GM23248 (cell line): ENCODE measurements around the gene OTOGL. TPM values are rescaled to one million over a fixed set of nuclear protein-coding genes. Genes with fewer than 3 reads are reported as not detected.
"Not testable (repeated sequence)": the region's sequence is repeated elsewhere in the genome, so short reads cannot be mapped to it uniquely, and the experiment has no call there.

Source experiments
- DNase-seq: peaks from one replicate; pipeline ENCODE4 v3.0.0-alpha.2; 2015
- H2AFZ ChIP-seq: fragments of 200-600 bp; sonication (generic); 2 replicates; pipeline ENCODE4 v1.6.1; 2016; ENCODE audit warnings: antibody characterized with exemption
- H3F3A ChIP-seq: fragments of 200-600 bp; sonication (generic); 2 replicates; pipeline ENCODE4 v1.6.1; 2016; ENCODE audit warnings: mild to moderate bottlenecking, antibody characterized with exemption, mixed run types; ENCODE audit not compliant: insufficient read depth
- H3K27ac ChIP-seq: fragments of 200-600 bp; sonication (generic); 2 replicates; pipeline ENCODE4 v1.5.1; 2016; ENCODE audit warnings: mild to moderate bottlenecking
- H3K27me3 ChIP-seq: fragments of 200-600 bp; sonication (generic); replicated peaks from 2 replicates; pipeline ENCODE4 v1.6.1; 2016; ENCODE audit warnings: mild to moderate bottlenecking; ENCODE audit not compliant: insufficient read depth
- H3K36me3 ChIP-seq: fragments of 200-600 bp; sonication (generic); 2 replicates; pipeline ENCODE4 v1.6.1; 2016; ENCODE audit warnings: low read depth, mild to moderate bottlenecking
- H3K4me1 ChIP-seq: fragments of 200-600 bp; sonication (generic); 2 replicates; pipeline ENCODE4 v1.6.1; 2016; ENCODE audit warnings: mild to moderate bottlenecking; ENCODE audit not compliant: insufficient read depth
- H3K4me2 ChIP-seq: fragments of 200-600 bp; sonication (generic); one replicate; pipeline ENCODE4 v1.6.1; 2016; ENCODE audit warnings: mild to moderate bottlenecking; ENCODE audit not compliant: unreplicated experiment
- H3K4me3 ChIP-seq: fragments of 200-600 bp; sonication (generic); 2 replicates; pipeline ENCODE4 v1.5.1; 2016; ENCODE audit warnings: mild to moderate bottlenecking
- H3K79me2 ChIP-seq: fragments of 200-600 bp; sonication (generic); 2 replicates; pipeline ENCODE4 v1.6.1; 2016; ENCODE audit warnings: mild to moderate bottlenecking; ENCODE audit not compliant: insufficient read depth
- H3K9ac ChIP-seq: fragments of 200-600 bp; sonication (generic); 2 replicates; pipeline ENCODE4 v1.6.1; 2016; ENCODE audit warnings: mild to moderate bottlenecking
- H3K9me2 ChIP-seq: fragments of 200-600 bp; sonication (generic); 2 replicates; pipeline ENCODE4 v1.6.1; 2016; ENCODE audit warnings: mixed run types, mild to moderate bottlenecking, moderate library complexity; ENCODE audit not compliant: insufficient read depth
- H3K9me3 ChIP-seq: fragments of 200-600 bp; sonication (generic); one replicate; pipeline ENCODE4 v1.6.1; 2017; ENCODE audit warnings: low read depth
- H4K20me1 ChIP-seq: fragments of 200-600 bp; sonication (generic); 2 replicates; pipeline ENCODE4 v1.6.0; 2016; ENCODE audit not compliant: insufficient read depth
- EZH2 ChIP-seq: fragments of 200-600 bp; sonication (generic); IDR thresholded peaks from 2 replicates; pipeline ENCODE4 v1.6.1; 2018; ENCODE audit warnings: antibody characterized with exemption, mild to moderate bottlenecking; ENCODE audit not compliant: insufficient read depth, poor library complexity, severe bottlenecking
- EZH2phosphoT487 ChIP-seq: fragments of 200-600 bp; sonication (generic); IDR thresholded peaks from 2 replicates; pipeline ENCODE4 v1.6.1; 2018; ENCODE audit warnings: antibody characterized with exemption, moderate library complexity, mild to moderate bottlenecking, low read depth; ENCODE audit not compliant: insufficient read depth
- WGBS, 2 experiments: methylation state at CpG; one replicate each; pipeline ENCODE4 v1.1.6; 2015 to 2017; ENCODE audit warnings: low lambda C conversion rate in 2 of 2, low coverage in 1 of 2; ENCODE audit errors: missing lambda C conversion rate in 2 of 2; 5-methylcytosine and 5-hydroxymethylcytosine counted together
- in situ Hi-C: fragments of 300-500 bp; cut with MboI; formaldehyde crosslinking; loops from 2 replicates; pipeline ENCODE4 v1.15.0; 2020
- polyA plus RNA-seq: library from polyadenylated mRNA; unstranded; fragments of >200 nt; fragmentation: Nextera tagmentation; extraction: Ambion mirVana; gene quantifications from 2 replicates; pipeline ENCODE4 v1.2.1, GENCODE V29; 2016
- total RNA-seq: library from RNA; depleted of rRNA; stranded (reverse); fragments of >200 nt; shearing (Covaris generic); gene quantifications from 2 replicates; pipeline ENCODE4 v1.2.3, GENCODE V29; 2014

The OTOGL gene
- total and polyA plus RNA-seq, 2 experiments from 2014 or later = under 0.01 to 0.09 TPM

DNA sequence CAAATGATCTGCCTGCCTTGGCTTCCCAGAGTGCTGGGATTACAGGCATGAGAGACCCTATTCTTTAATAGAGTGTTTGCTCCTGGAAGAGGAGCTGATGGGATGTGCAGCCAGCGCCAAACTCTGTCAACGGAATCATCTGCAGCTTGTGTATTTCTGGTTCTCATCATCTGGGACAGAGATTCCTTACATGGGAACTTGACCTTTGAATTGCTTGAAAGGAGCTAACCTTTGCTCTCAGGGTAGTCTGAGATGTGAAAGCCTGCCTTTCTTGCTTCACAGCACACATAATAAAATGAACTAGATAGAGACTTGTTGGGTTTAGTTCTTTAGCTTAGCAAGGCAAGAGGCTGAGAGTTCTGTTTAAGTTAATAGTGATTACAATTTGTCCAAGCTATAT is 120.0 kb downstream of the OTOGL start:
- H3K27ac ChIP-seq = no peak overlapping the region
- no peak for DNase-seq
- no peaks in the 10 kb centered on the region for H3K36me3 ChIP-seq
- no peak overlapping the region for H3K9ac ChIP-seq
- TF ChIP-seq EZH2phosphoT487 (no peak), EZH2 (no peak)
- H3K4me1 ChIP-seq = peaks cover 12% of the 10 kb centered on the region; the same call in 1 of the 2 replicates
- H2AFZ ChIP-seq = no peak overlapping the region; the same call in 1 of the 2 replicates
- no peaks in the 10 kb centered on the region for H3K79me2 ChIP-seq
- H3F3A ChIP-seq = peaks cover 4% of the 10 kb centered on the region; the same call in 1 of the 2 replicates
- no peak overlapping the region for H3K4me3 ChIP-seq
- in situ Hi-C loops = loop anchor here (25.0 kb wide), 1 partner anchor 543 kb away; no protein-coding TSS in a partner anchor
- WGBS, 2 experiments = 19 to 41% methylated on average over 2 of the region's 2 CpGs
- H3K9me2 ChIP-seq = no peaks in the 10 kb centered on the region
- H3K4me2 ChIP-seq = no peak overlapping the region
- no peaks in the 10 kb centered on the region for H3K9me3 ChIP-seq
- no peaks in the 10 kb centered on the region for H4K20me1 ChIP-seq
- no peaks in the 10 kb centered on the region for H3K27me3 ChIP-seq

DNA sequence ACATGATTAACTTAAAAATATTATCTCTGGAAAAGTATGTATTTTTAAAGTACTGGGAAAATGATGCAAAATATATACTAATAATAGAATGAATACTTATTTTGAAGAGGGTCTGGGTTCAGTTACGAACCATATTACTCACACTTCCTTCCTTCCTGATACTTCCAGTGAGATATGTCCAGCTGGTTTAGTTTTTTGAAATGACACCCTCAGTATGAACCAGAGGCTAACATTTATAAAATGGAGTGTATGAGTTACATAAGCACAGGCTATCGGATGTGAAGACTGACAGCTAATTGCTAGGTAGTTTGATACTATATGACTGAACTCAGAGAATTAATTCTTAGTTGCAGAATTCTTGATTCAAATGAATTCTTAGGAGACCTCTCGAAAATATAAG is 122.9 kb downstream of the OTOGL start:
- H3K4me3 ChIP-seq = no peak overlapping the region
- no peaks in the 10 kb centered on the region for H3K9me3 ChIP-seq
- no peaks in the 10 kb centered on the region for H4K20me1 ChIP-seq
- no peak overlapping the region for H3K9ac ChIP-seq
- H3K9me2 ChIP-seq = no peaks in the 10 kb centered on the region
- H3K4me1 ChIP-seq = peaks cover 22% of the 10 kb centered on the region; the same call in 1 of the 2 replicates
- in situ Hi-C loops = loop anchor here (25.0 kb wide), 1 partner anchor 540 kb away; no protein-coding TSS in a partner anchor
- H2AFZ ChIP-seq = peak overlapping the region; percentile 30; the same call in 1 of the 2 replicates
- peaks cover 12% of the 10 kb centered on the region; the same call in 1 of the 2 replicates for H3F3A ChIP-seq
- no peaks in the 10 kb centered on the region for H3K79me2 ChIP-seq
- TF ChIP-seq EZH2phosphoT487 (no peak), EZH2 (no peak)
- 47 to 56% methylated on average over 3 of the region's 3 CpGs for WGBS, 2 experiments
- no peak overlapping the region for H3K4me2 ChIP-seq
- no peak overlapping the region for H3K27ac ChIP-seq
- peak; percentile 3 for DNase-seq
- no peaks in the 10 kb centered on the region for H3K27me3 ChIP-seq
- no peaks in the 10 kb centered on the region for H3K36me3 ChIP-seq

DNA sequence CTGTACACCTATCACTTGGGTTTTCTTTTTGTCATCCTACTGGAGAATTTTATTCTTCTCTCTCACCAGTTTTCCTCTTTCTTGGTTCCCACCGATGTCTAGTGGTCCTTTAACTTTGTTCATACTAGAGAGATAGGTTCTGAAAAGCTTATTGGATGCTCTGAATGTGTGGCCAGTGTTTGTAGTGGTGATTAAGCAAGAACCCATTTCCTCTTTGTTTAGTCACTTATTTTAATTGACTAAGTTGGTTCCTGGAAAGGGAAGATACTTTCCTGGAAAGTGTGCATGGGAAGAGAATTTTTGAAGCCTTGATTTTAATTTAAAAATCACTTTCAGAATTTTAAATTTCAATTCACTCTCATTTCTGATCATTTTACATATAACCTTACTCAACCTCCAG is 127.2 kb downstream of the OTOGL start:
- TF ChIP-seq EZH2 = no peak
- TF ChIP-seq EZH2phosphoT487 = no peak
- Histone ChIP-seq H4K20me1 (no peaks in the 10 kb centered on the region), H3K4me1 (peaks cover 16% of the 10 kb centered on the region; the same call in 1 of the 2 replicates), H3K9me3 (no peaks in the 10 kb centered on the region), H3K9ac (no peak overlapping the region), H3K27ac (no peak overlapping the region), H2AFZ (no peak overlapping the region), H3K4me3 (no peak overlapping the region), H3K79me2 (no peaks in the 10 kb centered on the region), H3F3A (peaks cover 8% of the 10 kb centered on the region; the same call in 1 of the 2 replicates), H3K4me2 (no peak overlapping the region), H3K27me3 (no peaks in the 10 kb centered on the region), H3K9me2 (no peaks in the 10 kb centered on the region), H3K36me3 (no peaks in the 10 kb centered on the region)
- in situ Hi-C loops = no loop called here
- peak; percentile 69 for DNase-seq
- WGBS, 2 experiments = 6 to 21% methylated on average over 1 of the region's 1 CpG

DNA sequence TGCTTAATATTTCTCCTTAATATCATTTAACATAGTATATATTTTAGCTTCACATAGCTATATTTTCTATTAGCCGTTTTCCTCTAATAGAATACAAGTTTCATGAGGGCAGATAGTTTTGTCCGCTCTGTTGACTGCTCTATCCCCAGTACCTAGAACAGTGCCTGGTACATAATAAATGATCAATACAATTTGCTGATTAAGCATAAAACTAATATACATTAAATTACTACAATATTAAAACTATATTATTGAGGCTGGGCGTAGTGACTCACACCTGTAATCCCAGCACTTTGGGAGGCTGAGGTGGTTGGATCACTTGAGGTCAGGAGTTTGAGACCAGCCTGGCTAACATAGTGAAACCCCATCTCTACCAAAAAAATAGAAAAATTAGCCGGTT is 128.6 kb downstream of the OTOGL start:
- H3K27ac ChIP-seq, H3F3A ChIP-seq, DNase-seq, H3K9ac ChIP-seq, H3K79me2 ChIP-seq, H3K9me3 ChIP-seq, H3K4me2 ChIP-seq, H3K9me2 ChIP-seq, H3K4me1 ChIP-seq, H3K36me3 ChIP-seq, in situ Hi-C loops, H3K4me3 ChIP-seq, H3K27me3 ChIP-seq, H4K20me1 ChIP-seq, H2AFZ ChIP-seq: not testable (repeated sequence)
- 94 to 97% methylated on average over 4 of the region's 4 CpGs for WGBS, 2 experiments

DNA sequence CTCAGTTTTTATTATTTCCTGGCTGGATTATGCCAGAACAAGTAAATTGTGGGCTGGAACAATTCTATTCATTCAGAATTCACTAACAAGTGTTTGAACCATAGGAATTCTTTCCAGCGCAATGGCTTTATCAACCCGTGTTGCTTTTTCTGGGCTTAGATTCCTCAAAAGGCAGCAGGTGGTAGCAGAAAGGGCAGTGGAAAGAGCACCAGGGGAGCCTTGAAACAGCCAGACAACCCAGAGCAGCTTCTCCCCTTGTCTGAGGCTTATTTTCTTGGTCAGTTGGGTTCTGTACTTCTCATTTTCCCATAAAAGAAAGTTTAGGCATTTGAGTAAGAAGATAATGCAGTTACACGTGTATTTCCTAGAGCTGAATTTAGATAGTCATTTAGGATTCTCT is 130.7 kb downstream of the OTOGL start:
- 43 to 52% methylated on average over 3 of the region's 3 CpGs for WGBS, 2 experiments
- H3K79me2 ChIP-seq = no peaks in the 10 kb centered on the region
- no peaks in the 10 kb centered on the region for H3K9me3 ChIP-seq
- H3K27me3 ChIP-seq = no peaks in the 10 kb centered on the region
- no peak overlapping the region for H3K4me2 ChIP-seq
- H3K4me3 ChIP-seq = no peak overlapping the region
- H3K9ac ChIP-seq = no peak overlapping the region
- TF ChIP-seq EZH2 (no peak), EZH2phosphoT487 (no peak)
- H3K4me1 ChIP-seq = peaks cover 16% of the 10 kb centered on the region; the same call in 1 of the 2 replicates
- in situ Hi-C loops = no loop called here
- no peaks in the 10 kb centered on the region for H3K9me2 ChIP-seq
- no peaks in the 10 kb centered on the region for H4K20me1 ChIP-seq
- no peak overlapping the region for H2AFZ ChIP-seq
- DNase-seq = no peak
- H3K36me3 ChIP-seq = no peaks in the 10 kb centered on the region
- H3F3A ChIP-seq = peaks cover 8% of the 10 kb centered on the region; the same call in 1 of the 2 replicates
- no peak overlapping the region for H3K27ac ChIP-seq
